Esophagus muscularis mucosa (tissue), 4 donors: ENCODE results near the gene CNTNAP2. TPM values are rescaled to one million over a fixed set of nuclear protein-coding genes. Genes with fewer than 3 reads are reported as not detected.

Source experiments
- DNase-seq: peaks from one replicate; pipeline ENCODE4 v3.0.0-alpha.2; 2017; ENCODE audit errors: extremely low spot score
- H3K27ac ChIP-seq, 4 donors: fragments of 200-600 bp; sonication (generic); replicated peaks in 1 of 4; 1 replicate in 3 of 4; 2 replicates in 1 of 4; pipeline ENCODE4 v1.5.1; 2016 to 2019; ENCODE audit warnings: mild to moderate bottlenecking in 1 of 4
- H3K27me3 ChIP-seq, 4 donors: fragments of 200-600 bp; sonication (generic); one replicate each; pipeline versions ENCODE4 v1.5.1 to v1.6.0; 2016 to 2019
- H3K36me3 ChIP-seq, 4 donors: fragments of 200-600 bp; sonication (generic); one replicate each; pipeline ENCODE4 v1.5.1; 2016 to 2019
- H3K4me1 ChIP-seq, 4 donors: fragments of 200-600 bp; sonication (generic); one replicate each; pipeline ENCODE4 v1.5.1; 2016 to 2019
- H3K4me3 ChIP-seq, 4 donors: fragments of 200-600 bp; sonication (generic); 1 replicate in 2 of 4; 2 replicates in 2 of 4; pipeline ENCODE4 v1.5.1; 2016 to 2019; ENCODE audit warnings: mild to moderate bottlenecking in 4 of 4, moderate library complexity in 1 of 4
- H3K9me3 ChIP-seq, 4 donors: fragments of 200-600 bp; sonication (generic); 1 replicate in 3 of 4; 2 replicates in 1 of 4; pipeline ENCODE4 v1.5.1; 2016 to 2019
- CTCF ChIP-seq, 3 experiments: fragments of 200-600 bp in 2 of 3; fragments of 450-650 bp in 1 of 3; sonication (generic) in 2 of 3; IDR thresholded peaks; one replicate each; pipeline ENCODE4 v1.5.1; 2017 to 2019; ENCODE audit warnings: antibody characterized with exemption in 3 of 3, mild to moderate bottlenecking in 2 of 3, moderate library complexity in 1 of 3
- EP300 ChIP-seq: sonication (generic); formaldehyde crosslinking; IDR thresholded peaks from one replicate; pipeline ENCODE4 v1.6.1; 2017; ENCODE audit warnings: antibody characterized with exemption
- POLR2A ChIP-seq: fragments of 450-650 bp; IDR thresholded peaks from one replicate; pipeline ENCODE4 v1.6.1; 2017; ENCODE audit warnings: antibody characterized with exemption, moderate library complexity, mild to moderate bottlenecking, low read depth
- POLR2AphosphoS5 ChIP-seq, 2 donors: sonication (generic); formaldehyde crosslinking; IDR thresholded peaks; one replicate each; pipeline ENCODE4 v1.6.1; 2017; ENCODE audit warnings: antibody characterized with exemption in 2 of 2
- WGBS: methylation state at CpG from one replicate; pipeline ENCODE4 v1.1.5; 2018; 5-methylcytosine and 5-hydroxymethylcytosine counted together
- intact Hi-C: fragments of 100-400 bp; cut with DNase I; formaldehyde crosslinking; loops from one replicate; pipeline ENCODE4 v1.15.1; 2023
- total RNA-seq, 4 donors: library from RNA; depleted of rRNA; stranded (reverse); fragments of >200 nt; gene quantifications; one replicate each; pipeline versions ENCODE4 v1.1.0 to v1.2.1, GENCODE V29; 2016

Gene CNTNAP2
- total RNA-seq, 4 donors from 2014 or later = 1.2 to 2.9 (median 1.9) TPM

- Histone ChIP-seq H3K27me3 (no peaks in the 10 kb centered on the region), H3K36me3 (no peaks in the 10 kb centered on the region), H3K9me3 (peaks cover 0 to 3% (median 0%) of the 10 kb centered on the region in 4 donors), H3K27ac (no peak overlapping the region), H3K4me3 (no peak overlapping the region), H3K4me1 (no peaks in the 10 kb centered on the region)
- intact Hi-C loops = no loop called here
- DNase-seq = no peak
- 86% methylated on average over 6 of the region's 6 CpGs for WGBS
- TF ChIP-seq POLR2AphosphoS5 (IDR thresholded peaks at IDR 0.05) (no peak), CTCF (IDR thresholded peaks at IDR 0.05) (peak in 1 of 3 experiments; percentile 44)
Measured at GRCh38 chr7:147547252-147547897, 1430.8 kb downstream of the CNTNAP2 start.

GRCh38 chr7:147556317-147556716 lies 1439.7 kb downstream of the CNTNAP2 start:
- no peaks in the 10 kb centered on the region for H3K36me3 ChIP-seq
- intact Hi-C loops = no loop called here
- no peak overlapping the region for H3K27ac ChIP-seq
- DNase-seq = no peak
- H3K9me3 ChIP-seq = no peaks in the 10 kb centered on the region
- no peaks in the 10 kb centered on the region for H3K4me1 ChIP-seq
- H3K27me3 ChIP-seq = no peaks in the 10 kb centered on the region
- TF ChIP-seq POLR2AphosphoS5 (IDR thresholded peaks at IDR 0.05) (no peak), POLR2A (no peak), CTCF (IDR thresholded peaks at IDR 0.05) (no peak), EP300 (no peak)
- no peak overlapping the region for H3K4me3 ChIP-seq

- Histone ChIP-seq H3K4me3 (no peak overlapping the region), H3K4me1 (no peaks in the 10 kb centered on the region), H3K36me3 (no peaks in the 10 kb centered on the region), H3K9me3 (no peaks in the 10 kb centered on the region), H3K27ac (no peak overlapping the region), H3K27me3 (no peaks in the 10 kb centered on the region)
- no peak for DNase-seq
- intact Hi-C loops = no loop called here
- 84% methylated on average over 1 of the region's 1 CpG for WGBS
- TF ChIP-seq POLR2A = no peak
- no peak for TF ChIP-seq EP300
- no peak for TF ChIP-seq POLR2AphosphoS5 (IDR thresholded peaks at IDR 0.05)
- no peak for TF ChIP-seq CTCF (IDR thresholded peaks at IDR 0.05)
Measured at GRCh38 chr7:147563669-147564068, 1447.1 kb downstream of the CNTNAP2 start.

- no peak for DNase-seq
- H3K4me1 ChIP-seq = no peaks in the 10 kb centered on the region
- 86% methylated on average over 4 of the region's 4 CpGs for WGBS
- no peak overlapping the region for H3K4me3 ChIP-seq
- H3K27me3 ChIP-seq = no peaks in the 10 kb centered on the region
- H3K27ac ChIP-seq = no peak overlapping the region
- H3K9me3 ChIP-seq = no peaks in the 10 kb centered on the region
- no peaks in the 10 kb centered on the region for H3K36me3 ChIP-seq
- TF ChIP-seq CTCF (IDR thresholded peaks at IDR 0.05) (no peak), EP300 (no peak), POLR2AphosphoS5 (IDR thresholded peaks at IDR 0.05) (no peak), POLR2A (no peak)
- intact Hi-C loops = no loop called here
Measured at GRCh38 chr7:147564786-147565476, 1448.3 kb downstream of the CNTNAP2 start.

GRCh38 chr7:147567043-147567442 lies 1450.4 kb downstream of the CNTNAP2 start:
- H3K27ac ChIP-seq = no peak overlapping the region
- 85% methylated on average over 3 of the region's 3 CpGs for WGBS
- intact Hi-C loops = no loop called here
- H3K4me3 ChIP-seq = no peak overlapping the region
- H3K4me1 ChIP-seq = no peaks in the 10 kb centered on the region
- H3K27me3 ChIP-seq = no peaks in the 10 kb centered on the region
- H3K9me3 ChIP-seq = no peaks in the 10 kb centered on the region
- no peak for DNase-seq
- TF ChIP-seq CTCF (IDR thresholded peaks at IDR 0.05) (no peak), EP300 (no peak), POLR2A (no peak), POLR2AphosphoS5 (IDR thresholded peaks at IDR 0.05) (no peak)
- H3K36me3 ChIP-seq = no peaks in the 10 kb centered on the region
